NCI-H146 treated with DMSO at 0.1 percent for 48 hours (cell line): ENCODE results near the gene NEU1.
A peak's percentile ranks its signal among the peaks of the same experiment; 100 is the strongest.
"Not testable (repeated sequence)": the region's sequence is repeated elsewhere in the genome, so short reads cannot be mapped to it uniquely, and the experiment has no call there.

ENCODE experiments used
- DNase-seq: peaks from one replicate; lab custom pipeline; 2025; ENCODE audit not compliant: unreplicated experiment; lab: John Stamatoyannopoulos, UW

The NEU1 gene

DNA sequence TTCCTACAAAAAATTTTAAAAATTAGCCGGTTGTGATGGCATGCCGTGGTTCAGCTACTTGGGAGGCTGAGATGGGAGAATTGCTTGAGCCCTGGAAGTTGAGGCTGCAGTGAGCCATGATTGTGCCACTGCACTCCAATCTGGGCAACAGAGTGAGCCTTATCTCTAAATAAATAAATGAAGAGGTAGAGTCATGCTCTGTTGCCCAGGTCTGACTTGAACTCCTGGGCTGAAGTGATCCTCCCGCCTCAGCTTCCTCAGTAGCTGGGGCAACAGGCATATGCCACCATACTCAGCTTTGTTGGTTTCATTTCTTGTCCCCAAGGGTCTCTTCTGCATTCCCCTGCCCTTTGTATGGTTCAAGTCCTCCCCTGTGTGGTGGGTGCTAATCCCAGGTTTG lies 18.1 kb downstream of the NEU1 start:
- no peak for DNase-seq

GRCh38 chr6:31842053-31842452 lies 20.6 kb downstream of the NEU1 start:
- no peak for DNase-seq

DNA sequence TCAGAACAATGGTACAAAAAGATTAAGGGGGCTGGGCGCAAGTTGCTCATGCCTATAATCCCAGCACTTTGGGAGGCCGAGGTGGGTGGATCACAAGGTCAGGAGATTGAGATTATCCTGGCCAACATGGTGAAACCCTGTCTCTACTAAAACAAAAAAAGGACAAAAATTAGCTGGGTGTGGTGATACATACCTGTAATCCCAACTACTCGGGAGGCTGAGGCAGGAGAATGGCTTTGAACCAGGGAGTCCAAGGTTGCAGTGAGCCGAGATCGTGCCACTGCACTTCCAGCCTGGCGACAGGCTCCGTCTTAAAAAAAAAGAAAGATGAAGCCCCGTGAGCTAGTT lies 22.9 kb downstream of the NEU1 start:
- DNase-seq, result not testable (repeated sequence)

- DNase-seq, result no peak
Observed at GRCh38 chr6:31838968-31839367, 23.7 kb downstream of the NEU1 start.

DNA sequence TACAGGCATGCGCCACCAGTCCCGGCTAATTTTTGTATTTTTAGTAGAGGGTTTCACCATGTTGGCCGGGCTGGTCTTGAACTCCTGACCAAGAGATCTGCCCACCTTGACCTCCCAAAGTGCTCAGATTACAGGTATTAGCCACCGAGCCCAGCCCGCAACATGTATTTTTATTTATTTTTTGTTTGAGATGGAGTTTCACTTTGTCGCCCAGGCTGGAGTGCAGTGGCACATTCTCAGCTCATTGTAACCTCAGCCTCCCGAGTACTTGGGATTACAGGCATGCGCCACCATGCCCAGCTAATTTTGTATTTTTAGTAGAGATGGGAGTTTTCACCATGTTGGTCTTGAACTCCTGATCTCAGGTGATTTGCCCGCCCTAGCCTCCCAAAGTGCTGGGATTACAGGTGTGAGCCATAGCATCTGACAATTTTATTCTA lies 24.5 kb downstream of the NEU1 start:
- not testable (repeated sequence) for DNase-seq

DNA sequence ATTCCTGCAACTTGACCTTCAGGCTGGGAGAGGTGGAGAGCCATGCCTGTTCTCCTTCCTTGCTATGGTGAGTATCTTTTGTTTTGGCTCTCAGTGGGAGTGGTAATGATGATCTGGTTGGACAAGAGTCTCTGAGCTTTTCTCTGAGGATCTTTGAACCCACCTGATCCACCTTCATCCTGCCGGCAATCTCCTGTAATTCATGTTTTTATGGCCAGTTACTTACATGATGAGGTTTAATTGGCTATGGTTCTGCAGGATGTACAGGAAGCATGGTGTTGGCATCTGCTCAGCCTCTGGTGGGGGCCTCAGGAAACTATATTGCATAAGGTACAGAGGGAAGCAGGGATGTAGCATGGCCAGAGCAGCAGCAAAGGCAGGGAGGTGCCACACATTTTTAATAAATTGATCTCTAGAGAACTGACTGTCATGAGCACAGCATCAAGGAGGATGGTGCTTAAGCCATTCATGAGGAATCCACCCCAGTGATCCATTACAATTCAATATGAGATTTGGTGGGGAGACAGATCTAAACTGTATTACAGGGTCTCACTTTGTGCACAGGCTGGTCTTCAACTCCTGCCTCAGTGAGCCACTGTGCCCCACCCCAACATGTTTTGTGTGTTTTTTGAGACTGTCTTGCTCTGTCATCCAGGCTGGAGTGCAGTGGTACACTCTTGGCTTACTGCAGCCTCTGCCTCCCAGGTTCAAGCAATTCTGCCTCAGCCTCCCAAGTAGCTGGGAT lies 25.1 kb downstream of the NEU1 start:
- DNase-seq, result no peak

DNA sequence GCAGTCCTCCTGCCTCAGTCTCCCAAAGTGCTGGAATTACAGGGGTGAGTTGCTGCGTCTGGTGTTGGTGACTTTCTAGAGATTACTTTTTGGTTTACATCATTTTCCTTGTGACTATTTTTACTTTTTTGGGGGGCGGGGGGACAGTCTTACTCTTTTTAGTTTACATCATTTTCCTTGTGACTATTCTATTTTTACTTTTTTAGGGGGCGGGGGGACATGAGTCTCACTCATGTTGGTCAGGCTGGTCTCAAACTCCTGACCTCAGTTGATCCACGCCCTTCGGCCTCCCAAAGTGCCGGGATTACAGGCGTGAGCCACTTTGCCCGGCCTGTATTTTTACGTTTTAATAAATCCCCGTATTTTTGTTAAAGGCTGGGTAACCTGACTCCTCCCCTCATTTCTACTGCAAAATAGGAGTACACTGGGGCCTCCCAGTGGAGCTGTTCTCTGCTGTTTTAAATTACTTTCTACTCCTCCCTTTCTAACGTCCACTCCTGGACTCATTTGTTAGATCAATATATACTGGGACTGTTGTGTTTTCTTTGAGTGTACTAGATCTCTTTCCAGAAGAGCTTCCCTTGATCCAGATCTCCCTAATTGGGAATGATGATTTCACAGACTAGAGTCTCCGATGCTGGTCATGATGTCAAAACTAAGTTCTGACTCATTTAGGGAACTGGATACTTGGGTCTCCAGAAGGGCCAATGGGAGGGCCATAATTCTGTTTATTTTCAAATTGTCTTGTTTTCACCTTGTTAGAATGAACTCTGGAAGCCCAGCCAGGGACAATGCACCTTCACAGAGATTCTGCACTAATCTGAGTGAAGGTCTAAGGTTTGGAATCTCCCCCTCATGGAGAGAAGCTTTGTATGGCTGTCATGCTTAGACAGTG lies 25.9 kb downstream of the NEU1 start:
- no peak for DNase-seq

DNA sequence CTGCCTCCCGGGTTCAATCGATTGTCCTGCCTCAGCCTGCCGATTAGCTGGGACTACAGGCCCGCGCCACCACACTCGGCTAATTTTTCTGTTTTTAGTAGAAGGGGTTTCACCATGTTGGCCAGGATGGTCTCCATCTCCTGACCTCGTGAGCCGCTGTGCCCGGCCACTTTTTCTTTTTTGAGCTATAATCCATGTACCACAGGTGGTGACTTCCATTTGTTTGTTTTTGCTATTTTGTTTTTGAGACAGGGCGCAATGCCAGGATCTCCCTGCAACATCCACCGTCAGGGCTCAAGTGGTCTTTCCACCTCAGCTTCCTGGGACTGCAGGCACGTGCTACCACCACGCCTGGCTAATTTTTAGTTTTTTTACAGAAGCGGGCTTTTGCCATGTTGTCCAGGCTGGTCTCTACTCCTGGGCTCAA lies 26.6 kb downstream of the NEU1 start:
- no peak for DNase-seq

DNA sequence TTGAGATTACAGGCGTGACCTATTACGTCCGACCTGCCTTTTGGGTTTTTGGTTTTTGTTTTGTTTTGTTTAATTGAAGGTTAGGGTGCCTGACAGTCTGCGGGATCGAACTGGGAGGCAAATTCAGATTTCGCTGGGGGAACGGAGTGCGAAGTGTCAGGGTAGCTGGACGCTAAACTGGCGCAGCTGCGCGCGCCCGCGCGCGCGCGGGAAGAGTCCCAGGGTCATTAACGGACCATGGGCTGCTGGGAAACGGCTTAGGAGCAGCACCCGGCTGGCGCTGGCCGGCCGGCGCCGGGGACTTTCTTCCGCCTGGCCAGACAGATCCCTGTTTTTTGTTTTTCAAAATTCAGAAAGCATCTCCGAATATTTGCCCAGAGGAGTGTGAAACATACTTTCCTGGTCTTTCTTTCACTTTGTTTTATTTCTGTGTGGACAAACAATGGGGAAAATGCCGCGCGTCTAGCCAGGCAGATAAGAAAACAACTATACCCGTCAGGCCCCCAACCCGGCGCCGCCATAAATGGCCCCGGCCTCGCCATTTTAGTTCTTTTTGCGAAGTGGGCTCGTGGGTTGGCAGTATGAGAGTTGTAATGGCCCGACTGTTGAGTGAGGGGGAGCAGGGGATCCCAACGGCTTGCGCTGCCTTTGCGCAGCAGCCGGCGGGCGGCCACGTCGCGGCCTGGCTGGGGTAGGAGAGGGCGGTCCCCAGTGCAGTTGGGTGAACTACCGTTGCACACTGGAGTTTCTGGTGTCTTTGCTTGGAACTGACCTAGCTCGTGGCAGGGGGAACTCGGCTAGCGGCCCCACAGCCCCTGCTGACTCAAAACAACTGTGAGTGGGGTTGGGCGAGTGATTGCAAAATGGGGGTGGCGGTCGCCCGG lies 28.0 kb downstream of the NEU1 start:
- DNase-seq, result peak; percentile 83

DNA sequence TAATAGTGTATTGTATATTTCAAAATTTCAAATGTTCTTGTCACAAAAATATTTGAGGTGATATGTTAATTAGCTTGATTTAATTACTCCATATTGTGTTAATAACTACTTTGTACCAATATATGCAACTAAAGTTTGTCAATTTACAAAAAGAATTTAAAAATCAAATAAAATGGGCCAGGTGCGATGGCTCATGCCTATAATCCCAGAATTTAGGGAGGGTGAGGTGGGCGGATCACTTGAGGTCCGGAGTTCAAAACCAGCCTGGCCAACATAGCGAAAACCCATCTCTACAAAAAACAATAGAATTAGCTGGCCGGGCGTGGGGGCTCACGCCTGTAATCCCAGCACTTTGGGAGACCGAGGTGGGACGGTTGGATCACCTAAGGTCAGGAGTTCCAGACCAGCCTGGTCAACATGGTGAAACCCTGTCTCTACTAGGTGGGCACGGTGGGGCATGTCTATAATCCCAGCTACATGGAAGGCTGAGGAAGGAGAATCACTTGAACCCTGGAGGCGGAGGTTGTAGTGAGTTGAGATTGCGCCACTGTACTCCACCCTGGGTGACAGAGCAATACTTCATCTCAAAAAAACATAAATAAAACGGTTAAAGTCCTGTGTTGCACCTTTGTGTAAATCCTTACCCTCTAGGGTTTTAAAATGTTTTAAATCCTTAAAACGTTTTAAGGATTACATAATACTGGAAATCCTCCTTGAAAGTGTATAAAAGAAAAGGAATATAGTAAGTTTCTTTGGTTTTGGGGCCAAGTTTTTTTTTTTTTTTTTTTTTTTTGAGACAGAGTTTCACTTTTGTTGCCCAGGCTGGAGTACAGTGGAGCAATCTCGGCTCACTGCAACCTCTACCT lies 31.0 kb downstream of the NEU1 start:
- no peak for DNase-seq

DNA sequence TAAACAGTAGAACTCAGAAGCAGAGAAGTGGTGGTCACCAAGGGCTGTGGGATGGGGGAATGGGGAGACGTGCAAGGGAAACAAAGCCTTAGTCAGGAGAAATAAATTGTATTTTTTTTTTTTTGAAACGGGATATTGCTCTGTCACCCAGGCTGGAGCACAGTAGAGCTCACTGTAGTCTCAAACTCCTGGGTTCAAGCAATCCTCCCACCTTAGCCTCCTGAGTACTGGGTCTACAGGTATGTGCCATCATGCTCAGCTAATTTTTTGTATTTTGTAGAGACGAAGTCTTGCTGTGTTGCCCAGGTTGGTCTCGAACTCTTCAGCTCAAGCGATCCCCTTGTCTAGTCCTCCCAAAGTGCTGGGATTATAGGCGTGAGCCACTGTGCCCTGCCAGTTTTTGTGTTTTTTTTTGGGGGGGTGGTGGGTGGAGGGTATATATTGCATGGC lies 31.7 kb downstream of the NEU1 start:
- no peak for DNase-seq

GRCh38 chr6:31829633-31830283 lies 32.9 kb downstream of the NEU1 start:
- no peak for DNase-seq

DNA sequence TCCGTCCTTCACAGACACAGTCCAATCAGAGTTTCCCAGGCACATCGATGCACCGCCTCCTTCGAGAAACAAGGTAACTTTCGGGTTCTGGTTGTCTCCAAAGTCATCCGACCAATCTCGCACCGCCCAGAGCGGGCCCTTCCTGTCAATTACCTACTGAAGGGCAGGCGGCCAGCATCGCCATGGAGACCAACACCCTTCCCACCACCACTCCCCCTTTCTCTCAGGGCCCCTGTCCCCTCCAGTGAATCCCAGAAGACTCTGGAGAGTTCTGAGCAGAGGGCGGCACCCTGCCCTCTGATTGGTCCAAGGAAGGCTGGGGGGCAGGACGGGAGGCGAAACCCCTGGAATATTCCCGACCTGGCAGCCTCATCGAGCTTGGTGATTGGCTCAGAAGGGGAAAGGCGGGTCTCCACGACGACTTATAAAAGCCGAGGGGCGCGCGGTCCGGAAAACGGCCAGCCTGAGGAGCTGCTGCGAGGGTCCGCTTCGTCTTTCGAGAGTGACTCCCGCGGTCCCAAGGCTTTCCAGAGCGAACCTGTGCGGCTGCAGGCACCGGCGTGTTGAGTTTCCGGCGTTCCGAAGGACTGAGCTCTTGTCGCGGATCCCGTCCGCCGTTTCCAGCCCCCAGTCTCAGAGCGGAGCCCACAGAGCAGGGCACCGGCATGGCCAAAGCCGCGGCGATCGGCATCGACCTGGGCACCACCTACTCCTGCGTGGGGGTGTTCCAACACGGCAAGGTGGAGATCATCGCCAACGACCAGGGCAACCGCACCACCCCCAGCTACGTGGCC lies 35.1 kb downstream of the NEU1 start, which contains the start of gene HSPA1B:
HSPA1B (plus strand) TSS at position 453 of the 794 bp plus-strand sequence; CDS start at position 666, 213 bp downstream.
- peak; percentile 99 for DNase-seq

DNA sequence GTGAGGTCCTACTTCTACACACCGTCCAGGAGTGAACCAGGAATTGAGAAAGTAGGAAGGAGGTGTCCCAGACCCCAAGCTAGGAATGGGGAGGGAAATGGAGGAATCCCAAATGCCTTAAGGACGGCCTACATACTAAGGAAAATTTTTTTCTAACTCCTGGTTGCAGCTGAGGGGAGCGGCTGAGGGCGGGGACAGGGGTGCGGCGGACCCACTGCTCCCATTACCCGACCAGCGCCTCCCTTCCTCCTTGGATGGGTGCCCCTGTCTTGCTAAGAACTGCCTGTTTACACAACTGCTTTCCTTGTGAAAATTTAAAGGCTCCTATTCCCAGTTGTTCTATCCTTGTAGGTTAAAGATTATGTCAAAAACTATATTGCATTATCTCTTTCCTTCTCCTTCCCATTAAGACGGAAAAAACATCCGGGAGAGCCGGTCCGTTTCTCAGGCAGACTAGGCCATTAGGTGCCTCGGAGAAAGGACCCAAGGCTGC lies 35.8 kb downstream of the NEU1 start:
- no peak for DNase-seq

DNA sequence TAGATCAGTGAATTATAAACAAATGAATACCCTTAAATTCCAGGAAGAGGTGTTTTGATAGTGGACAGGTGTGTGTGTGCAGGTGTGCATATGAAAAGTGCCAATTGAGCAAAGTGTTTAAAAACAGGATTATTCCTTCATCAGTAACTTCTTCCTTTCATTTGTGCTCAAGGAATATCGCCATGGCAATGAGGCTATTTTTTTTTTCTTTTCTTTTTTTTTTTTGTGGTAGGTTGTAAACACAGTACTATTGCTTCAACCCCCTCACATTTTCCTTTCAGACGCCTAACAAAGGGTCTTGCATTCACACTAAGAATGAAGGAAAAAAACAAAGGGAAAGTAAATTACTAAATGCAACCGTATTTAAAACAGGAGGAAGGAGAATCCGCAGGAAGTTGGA lies 37.1 kb downstream of the NEU1 start:
- DNase-seq, result no peak

DNA sequence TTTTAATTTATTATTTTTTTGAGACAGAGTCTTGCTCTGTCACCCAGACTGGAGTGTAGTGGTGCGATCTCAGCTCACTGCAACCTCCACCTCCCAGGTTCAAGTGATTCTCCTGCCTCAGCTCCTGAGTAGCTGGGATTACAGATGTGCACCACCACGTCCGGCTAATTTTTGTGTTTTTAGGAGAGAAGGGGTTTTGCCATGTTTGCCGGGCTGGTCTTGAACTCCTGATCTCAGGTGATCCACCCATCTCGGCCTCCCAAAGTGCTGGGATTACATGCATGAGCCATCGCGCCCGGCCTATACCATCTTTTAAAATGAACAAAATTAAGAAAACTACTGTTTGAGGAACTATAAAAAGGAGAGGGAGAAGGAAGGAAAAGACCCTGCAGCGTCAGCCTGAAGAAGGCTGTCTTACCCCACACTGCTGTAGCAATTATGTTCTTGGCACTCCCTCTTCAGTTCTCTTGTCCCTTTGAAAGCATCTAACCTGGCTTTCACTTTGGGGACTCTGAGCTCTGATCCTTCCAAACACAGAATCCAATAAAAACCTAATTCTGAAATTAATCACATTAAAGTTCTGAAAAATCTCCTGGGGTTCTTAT lies 38.9 kb downstream of the NEU1 start:
- not testable (repeated sequence) for DNase-seq

GRCh38 chr6:31822036-31822821 lies 40.4 kb downstream of the NEU1 start:
- no peak for DNase-seq
